H54 (cell line): ENCODE measurements around the gene TMEM164.
"Not testable (repeated sequence)": the region's sequence is repeated elsewhere in the genome, so short reads cannot be mapped to it uniquely, and the experiment has no call there.

Experiments
- DNase-seq: peaks from one replicate; pipeline ENCODE4 v3.0.0; 2011; ENCODE audit warnings: low spot score, mixed read lengths; ENCODE audit not compliant: insufficient read length
- FAIRE-seq: peaks from 3 replicates; lab custom pipeline; 2011; peaks lifted over from hg19 to GRCh38; lab: Jason Lieb, UNC
- POLR2A ChIP-seq: IDR thresholded peaks from 2 replicates; pipeline ENCODE4 v1.6.1; 2011; ENCODE audit warnings: low read depth, mild to moderate bottlenecking, low read length

Gene TMEM164

DNA sequence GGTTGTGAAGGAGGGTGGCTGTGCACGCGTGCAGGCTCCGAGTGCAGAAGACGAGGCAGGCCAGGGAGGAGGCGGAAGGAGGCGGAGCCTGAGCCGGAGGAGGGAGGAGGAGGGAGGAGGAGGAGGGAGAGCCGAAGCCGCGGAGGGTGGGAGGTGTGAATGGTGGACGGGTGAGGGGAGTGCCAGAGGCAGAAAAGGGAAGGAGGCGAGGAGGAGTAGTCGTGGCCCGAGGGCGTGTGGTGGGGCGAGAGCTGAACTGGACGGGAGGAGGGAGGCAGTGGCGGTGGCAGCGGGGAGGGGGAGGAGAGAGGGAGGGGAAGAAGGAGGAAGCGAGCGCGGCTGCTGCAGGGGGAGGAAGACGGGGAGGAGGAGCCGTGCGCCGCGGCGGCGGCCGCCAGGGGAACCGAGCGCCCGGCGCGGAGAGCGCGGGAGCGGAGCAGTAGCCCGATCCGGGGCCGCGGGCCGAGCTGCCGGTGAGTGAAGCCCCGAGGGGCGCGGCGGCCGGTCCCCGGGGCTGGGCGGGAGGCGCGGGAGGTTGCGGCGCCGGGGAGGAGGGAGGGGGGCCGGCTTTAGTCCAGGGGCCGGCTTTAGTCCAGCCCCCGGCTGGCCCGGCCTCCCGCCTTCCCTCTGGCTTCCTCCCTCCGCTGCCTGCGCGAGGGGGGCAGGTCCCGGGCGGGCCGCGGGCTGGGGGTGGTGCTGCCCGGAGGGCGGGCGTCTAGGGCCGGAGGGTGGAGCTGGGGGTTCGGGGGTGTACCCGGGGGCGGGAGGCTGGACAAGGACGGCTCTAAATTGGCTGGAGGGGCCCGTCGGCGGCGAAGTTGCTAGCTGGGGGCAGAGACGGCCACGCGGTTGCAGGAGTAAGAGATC, at the start of gene TMEM164:
TSS of gene TMEM164 (plus strand) at position 815 of the 867 bp plus-strand sequence. CDS start 661 bp downstream, outside the sequence.
- peak; percentile 36 for FAIRE-seq
- DNase-seq, result peak; percentile 69
- TF ChIP-seq POLR2A, result peak; percentile 62

DNA sequence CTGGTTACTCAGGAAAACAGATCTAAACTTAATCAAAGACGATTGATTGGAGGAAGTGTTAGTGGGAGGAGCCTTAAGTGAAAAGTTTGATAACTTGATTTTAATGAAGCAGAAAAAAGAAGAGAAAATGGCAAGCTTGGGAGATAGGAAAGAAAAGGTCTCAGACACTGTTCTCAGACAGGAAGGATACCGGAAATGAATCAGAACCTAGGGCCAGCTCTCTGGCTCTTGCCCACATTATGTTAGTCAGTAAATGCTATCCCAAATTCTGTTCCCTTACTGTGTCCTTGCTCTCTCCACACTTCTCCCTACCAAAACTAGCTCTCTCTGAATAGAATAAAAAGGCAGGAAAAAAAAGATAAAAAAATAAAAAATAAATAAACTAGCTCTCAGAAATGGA, 48.6 kb upstream of the TMEM164 start:
- no peak for FAIRE-seq
- TF ChIP-seq POLR2A, result no peak
- no peak for DNase-seq

DNA sequence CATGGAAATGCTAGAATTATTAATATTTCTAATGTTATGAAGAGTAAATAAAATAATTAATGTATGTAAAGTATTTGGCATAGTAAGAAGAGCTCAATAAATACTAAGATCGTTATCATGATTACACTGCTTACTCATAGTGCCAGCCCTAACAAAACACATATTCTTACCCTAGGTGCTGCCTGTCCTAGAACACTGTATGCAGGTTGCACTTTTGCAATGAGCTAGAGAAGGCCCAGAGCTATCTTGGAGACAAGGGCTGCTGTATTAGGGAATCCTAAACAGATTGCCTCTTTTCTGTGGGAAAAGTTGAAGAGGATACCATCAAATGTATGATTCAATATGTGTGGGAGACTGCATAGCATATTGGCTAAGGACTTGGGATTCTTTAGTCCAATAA, 48.0 kb upstream of the TMEM164 start:
- FAIRE-seq (no peak), DNase-seq (no peak)
- no peak for TF ChIP-seq POLR2A

DNA sequence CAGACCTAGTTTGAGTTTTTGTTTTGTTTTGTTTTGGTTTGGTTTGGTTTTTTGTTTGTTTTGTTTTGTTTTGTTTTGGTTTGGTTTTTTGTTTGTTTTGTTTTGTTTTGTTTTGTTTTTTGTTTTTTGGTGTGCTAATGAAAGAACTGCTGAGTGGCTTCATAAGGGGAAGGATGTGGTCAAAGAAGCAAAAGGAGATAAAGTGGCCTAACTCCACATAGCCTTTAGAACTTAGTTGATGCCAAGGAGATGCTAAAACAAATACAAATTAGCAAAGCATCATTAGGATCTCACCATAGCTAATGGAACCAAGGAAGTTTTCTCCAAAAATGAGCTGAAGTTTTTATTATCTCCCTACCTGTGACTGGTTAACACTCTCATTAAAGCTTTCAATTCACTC, 44.6 kb upstream of the TMEM164 start:
- TF ChIP-seq POLR2A, result no peak
- DNase-seq (no peak), FAIRE-seq (no peak)

DNA sequence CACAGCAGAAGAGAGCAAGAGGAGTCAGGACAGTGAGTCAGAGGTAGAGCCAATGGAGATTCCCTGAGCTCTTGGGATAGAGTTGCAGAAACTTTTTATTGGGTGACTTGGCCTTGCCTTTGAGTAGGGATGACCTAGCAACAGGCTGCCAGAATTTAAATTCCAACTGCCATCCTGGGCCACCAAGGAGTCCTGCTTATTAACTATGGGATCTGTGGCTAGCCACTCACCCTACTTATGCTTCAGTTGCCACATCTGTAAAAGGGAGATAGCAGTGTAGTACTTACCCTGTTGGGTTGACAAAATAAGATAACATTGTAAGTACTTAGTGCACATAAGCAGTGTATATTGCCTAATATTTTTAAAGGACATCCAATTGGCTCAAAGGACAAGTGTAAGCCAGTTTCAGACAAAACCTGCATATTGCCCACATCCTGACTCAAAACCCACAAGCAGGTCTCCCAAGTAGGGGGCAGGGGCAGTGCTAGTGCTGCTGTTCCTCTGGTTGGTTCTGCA, 43.5 kb upstream of the TMEM164 start:
- no peak for DNase-seq
- no peak for TF ChIP-seq POLR2A
- FAIRE-seq, result no peak

DNA sequence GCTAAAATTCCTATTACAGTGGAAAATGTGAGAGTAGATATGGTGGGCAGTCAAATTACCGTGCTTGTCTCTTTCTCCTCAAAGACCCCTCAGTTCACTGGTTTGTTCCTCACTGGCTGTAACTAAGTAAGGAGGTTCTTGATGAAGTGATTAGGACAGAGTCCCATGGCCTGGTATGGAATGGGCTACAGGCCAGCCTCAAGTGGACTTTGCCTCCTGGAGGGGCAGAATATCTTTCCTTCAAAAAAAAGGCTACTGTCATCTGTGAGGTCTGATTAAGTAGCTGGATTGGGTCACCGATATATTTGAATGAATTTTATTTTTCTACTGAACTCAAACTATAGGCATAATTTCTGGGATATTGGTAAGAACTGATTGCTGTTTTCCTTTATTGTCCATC, 38.5 kb upstream of the TMEM164 start:
- DNase-seq (no peak), FAIRE-seq (no peak)
- no peak for TF ChIP-seq POLR2A

GRCh38 chrX:109966246-109966645, 36.7 kb upstream of the TMEM164 start:
- DNase-seq (no peak), FAIRE-seq (no peak)
- TF ChIP-seq POLR2A, result no peak

DNA sequence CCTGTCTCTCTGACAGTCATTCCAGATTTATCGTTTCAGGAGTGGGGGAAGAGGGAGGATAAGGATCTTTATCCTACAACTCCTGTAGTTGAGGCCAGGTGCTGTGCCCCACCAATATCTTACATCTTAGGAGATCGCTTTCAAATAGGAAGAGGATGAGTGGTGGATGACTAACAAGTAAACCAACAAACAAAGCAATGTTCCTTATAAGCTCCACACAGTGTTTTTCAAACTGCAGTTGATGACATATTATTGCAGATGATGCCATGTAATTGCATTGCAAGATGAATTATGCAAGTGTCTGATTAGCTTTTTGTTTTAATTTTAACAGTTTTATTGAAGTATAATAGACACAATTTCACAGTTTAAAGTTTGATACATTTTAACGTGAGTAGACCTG, 35.8 kb upstream of the TMEM164 start:
- DNase-seq, result no peak
- no peak for FAIRE-seq
- no peak for TF ChIP-seq POLR2A

GRCh38 chrX:109970841-109971240, 32.1 kb upstream of the TMEM164 start:
- FAIRE-seq, DNase-seq: not testable (repeated sequence)

GRCh38 chrX:109974906-109975655, 27.8 kb upstream of the TMEM164 start:
- DNase-seq (no peak), FAIRE-seq (no peak)

DNA sequence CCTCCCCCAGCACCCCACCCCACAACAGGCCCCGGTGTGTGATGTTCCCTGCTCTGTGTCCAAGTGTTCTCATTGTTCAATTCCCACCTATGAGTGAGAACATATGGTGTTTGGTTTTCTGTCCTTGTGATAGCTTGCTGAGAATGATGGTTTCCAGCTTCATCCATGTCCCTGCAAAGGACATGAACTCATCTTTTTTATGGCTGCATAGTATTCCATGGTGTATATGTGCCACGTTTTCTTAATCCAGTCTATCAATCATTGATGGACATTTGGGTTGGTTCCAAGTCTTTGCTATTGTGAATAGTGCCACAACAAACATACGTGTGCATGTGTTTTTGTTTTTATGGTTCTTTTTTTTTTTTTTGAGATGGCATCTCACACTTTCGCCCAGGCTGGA, 17.7 kb upstream of the TMEM164 start:
- not testable (repeated sequence) for DNase-seq, FAIRE-seq

More at GRCh38 chrX:109974906-109975655, 27.8 kb upstream of the TMEM164 start:
- TF ChIP-seq POLR2A, result no peak

GRCh38 chrX:109987884-109988283, 15.0 kb upstream of the TMEM164 start:
- no peak for DNase-seq
- no peak for FAIRE-seq
- no peak for TF ChIP-seq POLR2A

- DNase-seq, result no peak
- TF ChIP-seq POLR2A, result no peak
- no peak for FAIRE-seq
Observed at GRCh38 chrX:109990582-109991276, 12.2 kb upstream of the TMEM164 start.

- FAIRE-seq, result no peak
- TF ChIP-seq POLR2A, result no peak
- no peak for DNase-seq
Observed at GRCh38 chrX:109992203-109992602, 10.7 kb upstream of the TMEM164 start.

DNA sequence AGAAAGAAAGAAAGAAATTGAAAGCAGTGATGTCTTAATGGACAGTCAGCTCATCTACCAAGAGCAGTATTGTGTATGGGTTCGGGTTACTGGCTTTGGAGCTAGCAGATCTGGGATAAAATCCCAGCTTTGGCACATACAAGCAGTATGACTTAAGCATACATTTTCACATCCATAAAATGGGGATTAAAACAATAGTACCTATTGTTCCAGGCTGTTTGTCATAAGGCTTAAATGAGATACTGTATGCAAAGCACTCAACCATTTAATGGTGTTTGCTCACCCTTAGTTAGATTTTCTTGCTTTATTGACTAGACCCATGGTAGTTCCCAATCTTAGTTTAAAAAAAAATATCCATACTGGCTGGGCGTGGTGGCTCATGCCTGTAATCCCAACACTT, 7.8 kb upstream of the TMEM164 start:
- FAIRE-seq, result no peak
- no peak for DNase-seq
- no peak for TF ChIP-seq POLR2A
